ENCODE measurements around the gene SYT11. TPM values are rescaled to one million over a fixed set of nuclear protein-coding genes. Genes with fewer than 3 reads are reported as not detected.

SYT11 gene
- total and polyA plus RNA-seq, 4 donors, result 0.49 to 1.2 (median 0.76) TPM

DNA sequence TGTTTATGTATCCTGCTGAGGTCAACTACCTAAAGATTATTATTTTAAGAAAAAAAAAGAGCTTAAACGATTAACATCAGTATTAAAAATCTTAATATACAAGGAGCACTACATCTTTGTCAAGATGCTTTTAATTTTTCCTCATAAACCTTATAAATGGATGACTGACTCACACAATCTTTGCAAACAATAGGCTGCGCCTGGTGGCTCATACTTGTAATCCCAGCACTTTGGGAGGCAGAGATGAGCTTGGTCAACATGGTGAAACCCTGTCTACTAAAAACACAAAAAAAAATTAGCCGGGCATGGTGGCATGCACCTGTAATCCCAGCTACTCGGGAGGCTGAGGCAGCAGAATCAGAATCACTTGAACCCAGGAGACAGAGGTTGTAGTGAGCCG, 73.1 kb downstream of the SYT11 start:
- H3K27me3 ChIP-seq (ENCODE audit: control insufficient read depth in 4 of 4, insufficient read depth in 4 of 4, low read length in 3 of 4), result no peaks in the 10 kb centered on the region
- H3K9me3 ChIP-seq (ENCODE audit: control insufficient read depth in 4 of 4, low read length in 3 of 4), result no peaks in the 10 kb centered on the region
- TF ChIP-seq NR2F2 (IDR thresholded peaks at IDR 0.05), result no peak
- no peak for TF ChIP-seq YY1 (IDR thresholded peaks at IDR 0.05)
- no peak for TF ChIP-seq HNF4A (conservative IDR thresholded peaks at IDR 0.05)
- no peak for TF ChIP-seq EGR1 (IDR thresholded peaks at IDR 0.05; ENCODE audit: low read depth in 2 of 2)
- TF ChIP-seq REST (IDR thresholded peaks at IDR 0.05), result no peak
- peaks cover 12 to 38% (median 24%) of the 10 kb centered on the region in 4 donors for H3K4me1 ChIP-seq (ENCODE audit: control insufficient read depth in 4 of 4, insufficient read depth in 4 of 4, low read length in 3 of 4)
- 86% methylated on average over 5 of the region's 5 CpGs for WGBS
- H3K27ac ChIP-seq (ENCODE audit: low read depth in 1 of 2, low read length in 2 of 2), result no peak overlapping the region
- no peak for DNase-seq (ENCODE audit: low spot score)
- no peak overlapping the region for H3K4me3 ChIP-seq (ENCODE audit: low read depth in 1 of 3, low read length in 3 of 3)
- H3K9ac ChIP-seq (ENCODE audit: low read depth in 1 of 2, low read length in 2 of 2), result no peak overlapping the region
- peaks cover 9 to 34% (median 31%) of the 10 kb centered on the region in 4 donors for H3K36me3 ChIP-seq (ENCODE audit: control insufficient read depth in 4 of 4, insufficient read depth in 3 of 4, low read depth in 1 of 4, low read length in 3 of 4)

- H3K4me1 ChIP-seq (ENCODE audit: control insufficient read depth in 4 of 4, insufficient read depth in 4 of 4, low read length in 3 of 4), result peaks cover 11 to 38% (median 24%) of the 10 kb centered on the region in 4 donors
- peak overlapping the region; percentile 83 to 94 (median 92) for H3K4me3 ChIP-seq (ENCODE audit: low read depth in 1 of 3, low read length in 3 of 3)
- DNase-seq (ENCODE audit: low spot score), result no peak
- WGBS, result 4% methylated on average over 10 of the region's 10 CpGs
- TF ChIP-seq FOXA2 (IDR thresholded peaks at IDR 0.05) (no peak), HNF4A (conservative IDR thresholded peaks at IDR 0.05) (no peak), RXRA (IDR thresholded peaks at IDR 0.05) (no peak), EGR1 (IDR thresholded peaks at IDR 0.05; ENCODE audit: low read depth in 2 of 2) (no peak), ATF3 (IDR thresholded peaks at IDR 0.05) (no peak), FOXA1 (IDR thresholded peaks at IDR 0.05) (no peak), REST (IDR thresholded peaks at IDR 0.05) (no peak), JUND (IDR thresholded peaks at IDR 0.05) (no peak), TAF1 (conservative IDR thresholded peaks at IDR 0.05) (no peak), GABPA (IDR thresholded peaks at IDR 0.05 in 1 of 2, conservative IDR thresholded peaks at IDR 0.05 in 1 of 2) (no peak)
- TF ChIP-seq, protein P1, sequence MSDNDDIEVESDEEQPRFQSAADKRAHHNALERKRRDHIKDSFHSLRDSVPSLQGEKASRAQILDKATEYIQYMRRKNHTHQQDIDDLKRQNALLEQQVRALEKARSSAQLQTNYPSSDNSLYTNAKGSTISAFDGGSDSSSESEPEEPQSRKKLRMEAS (IDR thresholded peaks at IDR 0.05), result no peak
- TF ChIP-seq, protein P2, sequence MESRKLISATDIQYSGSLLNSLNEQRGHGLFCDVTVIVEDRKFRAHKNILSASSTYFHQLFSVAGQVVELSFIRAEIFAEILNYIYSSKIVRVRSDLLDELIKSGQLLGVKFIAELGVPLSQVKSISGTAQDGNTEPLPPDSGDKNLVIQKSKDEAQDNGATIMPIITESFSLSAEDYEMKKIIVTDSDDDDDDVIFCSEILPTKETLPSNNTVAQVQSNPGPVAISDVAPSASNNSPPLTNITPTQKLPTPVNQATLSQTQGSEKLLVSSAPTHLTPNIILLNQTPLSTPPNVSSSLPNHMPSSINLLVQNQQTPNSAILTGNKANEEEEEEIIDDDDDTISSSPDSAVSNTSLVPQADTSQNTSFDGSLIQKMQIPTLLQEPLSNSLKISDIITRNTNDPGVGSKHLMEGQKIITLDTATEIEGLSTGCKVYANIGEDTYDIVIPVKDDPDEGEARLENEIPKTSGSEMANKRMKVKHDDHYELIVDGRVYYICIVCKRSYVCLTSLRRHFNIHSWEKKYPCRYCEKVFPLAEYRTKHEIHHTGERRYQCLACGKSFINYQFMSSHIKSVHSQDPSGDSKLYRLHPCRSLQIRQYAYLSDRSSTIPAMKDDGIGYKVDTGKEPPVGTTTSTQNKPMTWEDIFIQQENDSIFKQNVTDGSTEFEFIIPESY (IDR thresholded peaks at IDR 0.05), result no peak
- H3K9ac ChIP-seq (ENCODE audit: low read depth in 1 of 2, low read length in 2 of 2), result peak overlapping the region; percentile 98 to 100
- peak overlapping the region; percentile 88 to 90 for H3K27ac ChIP-seq (ENCODE audit: low read depth in 1 of 2, low read length in 2 of 2)
- H3K36me3 ChIP-seq (ENCODE audit: control insufficient read depth in 4 of 4, insufficient read depth in 3 of 4, low read depth in 1 of 4, low read length in 3 of 4), result peaks cover 4 to 29% (median 27%) of the 10 kb centered on the region in 4 donors
- no peaks in the 10 kb centered on the region for H3K9me3 ChIP-seq (ENCODE audit: control insufficient read depth in 4 of 4, low read length in 3 of 4)
- H3K27me3 ChIP-seq (ENCODE audit: control insufficient read depth in 4 of 4, insufficient read depth in 4 of 4, low read length in 3 of 4), result no peaks in the 10 kb centered on the region
These were observed 74.3 kb downstream of the SYT11 start for GRCh38 chr1:155933591-155934096.
